ENCODE data around the gene DEPDC5.

GRCh38 chr22:31897842-31898805 is 144.3 kb downstream of the DEPDC5 start:
- TF ChIP-seq CTCF (IDR thresholded peaks at IDR 0.05 in 2 of 3, conservative IDR thresholded peaks at IDR 0.05 in 1 of 3; ENCODE audit: insufficient read depth in 2 of 3, low read depth in 1 of 3, low read length in 3 of 3) (no peak), NR1H2 (CRISPR knock-in tag; IDR thresholded peaks at IDR 0.05) (no peak), KDM1A (IDR thresholded peaks at IDR 0.05) (peak; percentile 34 to 47; a peak in 1 of 4 replicates), REST (IDR thresholded peaks at IDR 0.05; ENCODE audit: borderline replicate concordance) (no peak), REST (CRISPR knock-in tag; IDR thresholded peaks at IDR 0.05; ENCODE audit: low read depth) (no peak), FOXA3 (CRISPR knock-in tag; conservative IDR thresholded peaks at IDR 0.05 in 1 of 2, IDR thresholded peaks at IDR 0.05 in 1 of 2) (no peak), CBX1 (IDR thresholded peaks at IDR 0.05; ENCODE audit: low read depth) (no peak), HDAC2 (IDR thresholded peaks at IDR 0.05) (no peak), ILF3 (IDR thresholded peaks at IDR 0.05; ENCODE audit: borderline replicate concordance) (no peak), KLF16 (IDR thresholded peaks at IDR 0.05) (no peak), GABPA (tag; conservative IDR thresholded peaks at IDR 0.05; ENCODE audit: low read depth) (no peak), ZNF175 (CRISPR knock-in tag; IDR thresholded peaks at IDR 0.05; ENCODE audit: low read depth) (no peak)

All from K562 (cell line).